Measurements from ENCODE around the gene HS6ST2. TPM values are rescaled to one million over a fixed set of nuclear protein-coding genes. Genes with fewer than 3 reads are reported as not detected.

HS6ST2 gene
- total and polyA plus RNA-seq, 10 of the 15 experiments (the other 5 are each of a cell fraction or from before 2014, with no cell fraction given), result not detected

- Histone ChIP-seq H3K9ac (ENCODE audit: control insufficient read depth, insufficient read depth, low read length) (no peak overlapping the region), H3K4me3 (no peak overlapping the region), H3K27me3 (replicated peaks in 1 of 2; ENCODE audit: control insufficient read depth in 2 of 2, insufficient read depth in 2 of 2, low read length in 1 of 2) (no peaks in the 10 kb centered on the region; a peak in 3 of 4 replicates), H3K79me2 (ENCODE audit: control insufficient read depth, insufficient read depth, low read length) (no peaks in the 10 kb centered on the region), H4K20me1 (ENCODE audit: control insufficient read depth, insufficient read depth) (no peaks in the 10 kb centered on the region), H3K4me1 (ENCODE audit: control insufficient read depth, insufficient read depth, low read length) (no peaks in the 10 kb centered on the region), H3K36me3 (ENCODE audit: control insufficient read depth in 2 of 2, insufficient read depth in 2 of 2, low read length in 1 of 2) (no peaks in the 10 kb centered on the region), H3K4me2 (ENCODE audit: control insufficient read depth, insufficient read depth) (no peak overlapping the region), H3K27ac (ENCODE audit: control insufficient read depth, insufficient read depth) (no peak overlapping the region), H3K9me3 (replicated peaks; ENCODE audit: control insufficient read depth, insufficient read depth, low read length) (no peaks in the 10 kb centered on the region), H2AFZ (ENCODE audit: control insufficient read depth, low read depth, low read length) (no peak overlapping the region)
- RAD21 ChIA-PET (ENCODE audit: unreplicated experiment), result no interaction called here
- WGBS (ENCODE audit: insufficient coverage, insufficient replicate concordance, low lambda C conversion rate, missing lambda C conversion rate), result 0% methylated on average over 2 of the region's 2 CpGs
- intact Hi-C loops (cut with micrococcal nuclease; ENCODE audit: unreplicated experiment), result no loop called here
- no peak for DNase-seq (ENCODE audit: low read depth, low spot score)
- POLR2A ChIA-PET, result no interaction called here
- TF ChIP-seq EED (IDR thresholded peaks at IDR 0.05; ENCODE audit: low read depth) (no peak), ZNF384 (IDR thresholded peaks at IDR 0.05; ENCODE audit: borderline replicate concordance, low read depth, low read length) (no peak), USF2 (IDR thresholded peaks at IDR 0.05; ENCODE audit: borderline replicate concordance, low read depth, low read length) (no peak), SMAD5 (IDR thresholded peaks at IDR 0.05; ENCODE audit: low read depth) (no peak), PAX5 (IDR thresholded peaks at IDR 0.05; ENCODE audit: borderline replicate concordance, low read depth, low read length) (no peak)
- no peak for ATAC-seq
- CTCF ChIA-PET, result interaction anchor here (0.6 kb wide), 1 partner anchor 9 kb away, joined by 3 read pairs; no protein-coding TSS in a partner anchor
- in situ Hi-C loops (cut with MboI), result no loop called here
- SMC1A ChIA-PET (ENCODE audit: uncharacterized antibody, unreplicated experiment), result no interaction called here
- no peak for FAIRE-seq
- no TSS peak for BruUV-seq (replicated peaks)
Observed at GRCh38 chrX:132833373-132833772, 125.1 kb downstream of the HS6ST2 start.

- Histone ChIP-seq H3K4me3 (no peak overlapping the region), H3K4me2 (ENCODE audit: control insufficient read depth, insufficient read depth) (no peak overlapping the region), H3K4me1 (ENCODE audit: control insufficient read depth, insufficient read depth, low read length) (no peaks in the 10 kb centered on the region), H2AFZ (ENCODE audit: control insufficient read depth, low read depth, low read length) (no peak overlapping the region), H3K9ac (ENCODE audit: control insufficient read depth, insufficient read depth, low read length) (no peak overlapping the region), H3K36me3 (ENCODE audit: control insufficient read depth in 2 of 2, insufficient read depth in 2 of 2, low read length in 1 of 2) (no peaks in the 10 kb centered on the region), H3K27ac (ENCODE audit: control insufficient read depth, insufficient read depth) (no peak overlapping the region), H4K20me1 (ENCODE audit: control insufficient read depth, insufficient read depth) (no peaks in the 10 kb centered on the region), H3K27me3 (replicated peaks in 1 of 2; ENCODE audit: control insufficient read depth in 2 of 2, insufficient read depth in 2 of 2, low read length in 1 of 2) (no peaks in the 10 kb centered on the region; a peak in 3 of 4 replicates), H3K9me3 (replicated peaks; ENCODE audit: control insufficient read depth, insufficient read depth, low read length) (no peaks in the 10 kb centered on the region), H3K79me2 (ENCODE audit: control insufficient read depth, insufficient read depth, low read length) (no peaks in the 10 kb centered on the region)
- SMC1A ChIA-PET (ENCODE audit: uncharacterized antibody, unreplicated experiment), result interaction anchor here (1.4 kb wide), 1 partner anchor 9 kb away, joined by 4 read pairs; no protein-coding TSS in a partner anchor
- ATAC-seq, result no peak
- CTCF ChIA-PET, result interaction anchor here (1.4 kb wide), 1 partner anchor 32 kb away, joined by 3 read pairs; no protein-coding TSS in a partner anchor
- POLR2A ChIA-PET, result interaction anchor here (0.5 to 0.7 kb wide), 2 partner anchors 9 to 39 kb away, joined by 3 read pairs; no protein-coding TSS in a partner anchor
- WGBS (ENCODE audit: insufficient coverage, insufficient replicate concordance, low lambda C conversion rate, missing lambda C conversion rate), result 42% methylated on average over 8 of the region's 8 CpGs
- RAD21 ChIA-PET (ENCODE audit: unreplicated experiment), result no interaction called here
- no peak for DNase-seq (ENCODE audit: low read depth, low spot score)
- intact Hi-C loops (cut with micrococcal nuclease; ENCODE audit: unreplicated experiment) (no loop called here), in situ Hi-C loops (cut with MboI) (no loop called here)
- FAIRE-seq, result no peak
- no TSS peak for BruUV-seq (replicated peaks)
- no peak for TF ChIP-seq EP300 (IDR thresholded peaks at IDR 0.05; ENCODE audit: borderline replicate concordance in 1 of 2, control insufficient read depth in 1 of 2, low read depth in 2 of 2, low read length in 2 of 2)
- TF ChIP-seq HCFC1 (IDR thresholded peaks at IDR 0.05; ENCODE audit: low read length), result no peak
- no peak for TF ChIP-seq REST (IDR thresholded peaks at IDR 0.05; ENCODE audit: low read depth, low read length)
- no peak for TF ChIP-seq ZNF274 (IDR thresholded peaks at IDR 0.05; ENCODE audit: insufficient read depth, insufficient read length)
- no peak for TF ChIP-seq TCF12 (IDR thresholded peaks at IDR 0.05; ENCODE audit: low read depth, low read length)
- TF ChIP-seq SP1 (IDR thresholded peaks at IDR 0.05; ENCODE audit: low read depth, low read length), result no peak
- no peak for TF ChIP-seq LARP7 (IDR thresholded peaks at IDR 0.05)
- TF ChIP-seq CBX5 (IDR thresholded peaks at IDR 0.05; ENCODE audit: low read depth), result no peak
- no peak for TF ChIP-seq CHD4 (IDR thresholded peaks at IDR 0.05)
Observed at GRCh38 chrX:132831336-132831973, 127.0 kb downstream of the HS6ST2 start.

All from GM12878 (cell line).